Measurements from ENCODE around the gene ASB6. TPM values are rescaled to one million over a fixed set of nuclear protein-coding genes. Genes with fewer than 3 reads are reported as not detected.
"Not testable (repeated sequence)": the region's sequence is repeated elsewhere in the genome, so short reads cannot be mapped to it uniquely, and the experiment has no call there.

Gene ASB6
- total RNA-seq, 1 experiment from 2014 or later, result 20.0 TPM

- no peak for TF ChIP-seq MXD4 (CRISPR knock-in tag; IDR thresholded peaks at IDR 0.05; ENCODE audit: borderline replicate concordance)
- no peak for TF ChIP-seq FOXK1 (CRISPR knock-in tag; IDR thresholded peaks at IDR 0.05)
- no peak for TF ChIP-seq RELA (CRISPR knock-in tag; IDR thresholded peaks at IDR 0.05; ENCODE audit: borderline replicate concordance)
- TF ChIP-seq, protein P1, sequence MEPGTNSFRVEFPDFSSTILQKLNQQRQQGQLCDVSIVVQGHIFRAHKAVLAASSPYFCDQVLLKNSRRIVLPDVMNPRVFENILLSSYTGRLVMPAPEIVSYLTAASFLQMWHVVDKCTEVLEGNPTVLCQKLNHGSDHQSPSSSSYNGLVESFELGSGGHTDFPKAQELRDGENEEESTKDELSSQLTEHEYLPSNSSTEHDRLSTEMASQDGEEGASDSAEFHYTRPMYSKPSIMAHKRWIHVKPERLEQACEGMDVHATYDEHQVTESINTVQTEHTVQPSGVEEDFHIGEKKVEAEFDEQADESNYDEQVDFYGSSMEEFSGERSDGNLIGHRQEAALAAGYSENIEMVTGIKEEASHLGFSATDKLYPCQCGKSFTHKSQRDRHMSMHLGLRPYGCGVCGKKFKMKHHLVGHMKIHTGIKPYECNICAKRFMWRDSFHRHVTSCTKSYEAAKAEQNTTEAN (CRISPR knock-in tag; IDR thresholded peaks at IDR 0.05), result no peak
- TF ChIP-seq E2F5 (CRISPR knock-in tag; IDR thresholded peaks at IDR 0.05), result no peak
- TF ChIP-seq CTCF (IDR thresholded peaks at IDR 0.05), result no peak
- TF ChIP-seq SOX15 (CRISPR knock-in tag; IDR thresholded peaks at IDR 0.05), result no peak
- no peak for TF ChIP-seq ZNF232 (CRISPR knock-in tag; IDR thresholded peaks at IDR 0.05)
- no peak for TF ChIP-seq SMAD3 (CRISPR knock-in tag; IDR thresholded peaks at IDR 0.05; ENCODE audit: borderline replicate concordance)
- no peak for TF ChIP-seq JAZF1 (CRISPR knock-in tag; IDR thresholded peaks at IDR 0.05)
- TF ChIP-seq MLX (CRISPR knock-in tag; IDR thresholded peaks at IDR 0.05), result no peak
Observed at GRCh38 chr9:129664746-129665388, 22.9 kb upstream of the ASB6 start (continued).

DNA sequence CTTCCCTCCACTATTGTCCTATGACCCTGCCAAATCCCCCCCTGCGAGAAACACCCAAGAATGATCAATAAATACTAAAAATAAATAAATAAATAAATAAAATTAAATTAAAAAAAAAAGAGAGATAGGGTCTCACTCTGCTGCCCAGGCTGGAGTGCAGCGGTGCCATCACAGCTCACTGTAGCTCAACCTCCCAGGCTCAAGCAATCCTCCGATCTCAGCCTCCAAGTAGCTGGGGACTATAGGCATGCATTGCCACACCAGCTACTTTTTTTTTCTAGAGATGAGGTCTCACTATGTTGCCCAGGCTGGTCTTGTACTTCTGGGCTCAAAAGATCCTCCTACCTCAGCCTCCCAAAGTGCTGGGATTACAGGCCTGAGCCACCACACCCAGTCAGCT lies 20.3 kb upstream of the ASB6 start:
- H3K4me3 Mint-ChIP-seq; ATAC-seq; H3K27ac Mint-ChIP-seq; H3K36me3 Mint-ChIP-seq; DNase-seq (ENCODE audit: low spot score); H3K9me3 Mint-ChIP-seq; H3K4me1 Mint-ChIP-seq: not testable (repeated sequence)
- CTCF ChIA-PET, result interaction anchor here (0.6 to 2.7 kb wide), 6 partner anchors 14 to 286 kb away, joined by 3 to 10 read pairs (median 3); partner anchors contain the start of gene ASB6
- POLR2A ChIA-PET, result interaction anchor here (0.7 kb wide), 1 partner anchor 75 kb away, joined by 3 read pairs; no protein-coding TSS in a partner anchor
- H3K27me3 Mint-ChIP-seq (ENCODE audit: low read depth), result peaks cover 38% of the 10 kb centered on the region

DNA sequence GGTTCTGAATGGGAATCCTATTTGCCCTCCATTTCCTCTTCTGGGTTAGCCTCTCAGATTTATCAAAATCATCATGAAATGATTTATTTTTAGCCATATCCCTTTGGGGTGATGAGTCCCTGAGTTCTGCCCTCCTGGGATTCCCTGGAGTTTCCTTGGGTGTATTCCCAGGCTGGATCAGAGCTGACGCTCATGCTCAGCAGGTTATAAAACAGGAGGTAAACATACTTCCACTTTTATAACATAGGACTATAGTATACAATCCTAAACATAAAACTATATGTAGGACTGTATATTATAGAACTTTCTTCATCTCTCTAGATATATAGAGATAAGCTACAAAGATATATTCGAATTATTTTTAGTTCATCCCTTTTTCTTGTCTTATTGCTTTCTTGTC lies 19.1 kb upstream of the ASB6 start:
- no peaks in the 10 kb centered on the region for H3K36me3 Mint-ChIP-seq
- ATAC-seq (no peak), DNase-seq (ENCODE audit: low spot score) (no peak)
- POLR2A ChIA-PET, result no interaction called here
- CTCF ChIA-PET, result interaction anchor here (1.8 to 2.7 kb wide), 2 partner anchors 19 to 76 kb away, joined by 8 to 10 read pairs; partner anchors contain the start of gene ASB6
- H3K4me1 Mint-ChIP-seq, result peaks cover 3% of the 10 kb centered on the region; the same call in 1 of the 2 replicates
- peaks cover 35% of the 10 kb centered on the region for H3K27me3 Mint-ChIP-seq (ENCODE audit: low read depth)
- H3K9me3 Mint-ChIP-seq, result no peaks in the 10 kb centered on the region
- H3K4me3 Mint-ChIP-seq, result no peak overlapping the region
- no peak overlapping the region for H3K27ac Mint-ChIP-seq
- TF ChIP-seq, protein P2, sequence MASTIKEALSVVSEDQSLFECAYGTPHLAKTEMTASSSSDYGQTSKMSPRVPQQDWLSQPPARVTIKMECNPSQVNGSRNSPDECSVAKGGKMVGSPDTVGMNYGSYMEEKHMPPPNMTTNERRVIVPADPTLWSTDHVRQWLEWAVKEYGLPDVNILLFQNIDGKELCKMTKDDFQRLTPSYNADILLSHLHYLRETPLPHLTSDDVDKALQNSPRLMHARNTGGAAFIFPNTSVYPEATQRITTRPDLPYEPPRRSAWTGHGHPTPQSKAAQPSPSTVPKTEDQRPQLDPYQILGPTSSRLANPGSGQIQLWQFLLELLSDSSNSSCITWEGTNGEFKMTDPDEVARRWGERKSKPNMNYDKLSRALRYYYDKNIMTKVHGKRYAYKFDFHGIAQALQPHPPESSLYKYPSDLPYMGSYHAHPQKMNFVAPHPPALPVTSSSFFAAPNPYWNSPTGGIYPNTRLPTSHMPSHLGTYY (CRISPR knock-in tag; IDR thresholded peaks at IDR 0.05), result no peak
- TF ChIP-seq ZBTB21 (CRISPR knock-in tag; IDR thresholded peaks at IDR 0.05; ENCODE audit: borderline replicate concordance) (no peak), ZNF416 (CRISPR knock-in tag; IDR thresholded peaks at IDR 0.05) (no peak), JUN (CRISPR knock-in tag; IDR thresholded peaks at IDR 0.05) (no peak), ZNF281 (CRISPR knock-in tag; IDR thresholded peaks at IDR 0.05) (no peak), OVOL2 (CRISPR knock-in tag; IDR thresholded peaks at IDR 0.05; ENCODE audit: borderline replicate concordance) (no peak), ATF1 (CRISPR knock-in tag; IDR thresholded peaks at IDR 0.05) (no peak), ZNF317 (CRISPR knock-in tag; IDR thresholded peaks at IDR 0.05; ENCODE audit: borderline replicate concordance, low read depth) (no peak), SMAD3 (CRISPR knock-in tag; IDR thresholded peaks at IDR 0.05; ENCODE audit: borderline replicate concordance) (no peak)
- TF ChIP-seq, protein P3, sequence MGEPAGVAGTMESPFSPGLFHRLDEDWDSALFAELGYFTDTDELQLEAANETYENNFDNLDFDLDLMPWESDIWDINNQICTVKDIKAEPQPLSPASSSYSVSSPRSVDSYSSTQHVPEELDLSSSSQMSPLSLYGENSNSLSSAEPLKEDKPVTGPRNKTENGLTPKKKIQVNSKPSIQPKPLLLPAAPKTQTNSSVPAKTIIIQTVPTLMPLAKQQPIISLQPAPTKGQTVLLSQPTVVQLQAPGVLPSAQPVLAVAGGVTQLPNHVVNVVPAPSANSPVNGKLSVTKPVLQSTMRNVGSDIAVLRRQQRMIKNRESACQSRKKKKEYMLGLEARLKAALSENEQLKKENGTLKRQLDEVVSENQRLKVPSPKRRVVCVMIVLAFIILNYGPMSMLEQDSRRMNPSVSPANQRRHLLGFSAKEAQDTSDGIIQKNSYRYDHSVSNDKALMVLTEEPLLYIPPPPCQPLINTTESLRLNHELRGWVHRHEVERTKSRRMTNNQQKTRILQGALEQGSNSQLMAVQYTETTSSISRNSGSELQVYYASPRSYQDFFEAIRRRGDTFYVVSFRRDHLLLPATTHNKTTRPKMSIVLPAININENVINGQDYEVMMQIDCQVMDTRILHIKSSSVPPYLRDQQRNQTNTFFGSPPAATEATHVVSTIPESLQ (CRISPR knock-in tag; IDR thresholded peaks at IDR 0.05), result no peak
